Neutrophil (primary cell): ENCODE measurements around the gene PDIA5.

Experiments
- H3K27ac ChIP-seq: fragments of 200-600 bp; sonication (generic); 2 replicates; pipeline ENCODE4 v1.5.1; 2016; ENCODE audit warnings: mild to moderate bottlenecking, moderate library complexity
- H3K27me3 ChIP-seq: fragments of 200-600 bp; sonication (generic); 2 replicates; pipeline ENCODE4 v1.6.0; 2016; ENCODE audit warnings: mild to moderate bottlenecking
- H3K36me3 ChIP-seq: fragments of 200-600 bp; sonication (generic); 2 replicates; pipeline ENCODE4 v1.5.1; 2017
- H3K4me1 ChIP-seq, 2 experiments: fragments of 200-600 bp in 1 of 2; sonication (generic) in 1 of 2; 1 replicate in 1 of 2; 2 replicates in 1 of 2; pipeline versions ENCODE4 v1.5.1 to v1.6.1; 2013 to 2016; ENCODE audit warnings: low read depth in 1 of 2, low read length in 1 of 2, mild to moderate bottlenecking in 1 of 2, moderate library complexity in 1 of 2; ENCODE audit not compliant: control insufficient read depth in 1 of 2, insufficient read depth in 1 of 2
- H3K4me3 ChIP-seq, 2 experiments: fragments of 200-600 bp in 1 of 2; sonication (generic) in 1 of 2; 1 replicate in 1 of 2; 2 replicates in 1 of 2; pipeline ENCODE4 v1.5.1; 2013 to 2016; ENCODE audit warnings: low read depth in 1 of 2, low read length in 1 of 2, mild to moderate bottlenecking in 1 of 2, moderate library complexity in 1 of 2
- H3K9me3 ChIP-seq: fragments of 200-600 bp; sonication (generic); 2 replicates; pipeline ENCODE4 v1.5.1; 2016
- TF ChIP-seq, protein P1 (sequence below): fragments of 200-600 bp; sonication (generic); IDR thresholded peaks from 2 replicates; pipeline ENCODE4 v1.5.1; 2016; ENCODE audit warnings: antibody characterized with exemption

Gene PDIA5

DNA sequence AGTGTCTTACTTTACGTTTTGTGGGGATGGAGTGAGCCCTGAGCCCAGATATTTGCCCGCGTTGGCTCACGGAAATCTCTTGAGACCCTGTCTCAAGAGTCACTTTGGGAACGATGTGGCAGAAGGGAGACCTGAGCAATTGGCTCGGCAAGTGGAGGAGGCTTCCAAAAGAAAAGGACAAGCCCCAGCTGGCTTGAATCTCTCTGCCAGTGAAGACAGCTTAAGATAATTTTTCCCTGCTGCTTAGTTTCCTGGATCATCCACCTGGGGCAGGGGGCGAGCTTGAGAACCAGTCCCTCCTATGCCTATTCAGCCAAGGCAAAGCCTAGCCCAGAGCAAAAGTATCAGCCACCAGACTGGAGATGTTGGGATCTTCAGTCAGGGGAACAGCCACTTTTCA lies 135.6 kb downstream of the PDIA5 start:
- H3K36me3 ChIP-seq, result no peaks in the 10 kb centered on the region
- TF ChIP-seq, protein P1, sequence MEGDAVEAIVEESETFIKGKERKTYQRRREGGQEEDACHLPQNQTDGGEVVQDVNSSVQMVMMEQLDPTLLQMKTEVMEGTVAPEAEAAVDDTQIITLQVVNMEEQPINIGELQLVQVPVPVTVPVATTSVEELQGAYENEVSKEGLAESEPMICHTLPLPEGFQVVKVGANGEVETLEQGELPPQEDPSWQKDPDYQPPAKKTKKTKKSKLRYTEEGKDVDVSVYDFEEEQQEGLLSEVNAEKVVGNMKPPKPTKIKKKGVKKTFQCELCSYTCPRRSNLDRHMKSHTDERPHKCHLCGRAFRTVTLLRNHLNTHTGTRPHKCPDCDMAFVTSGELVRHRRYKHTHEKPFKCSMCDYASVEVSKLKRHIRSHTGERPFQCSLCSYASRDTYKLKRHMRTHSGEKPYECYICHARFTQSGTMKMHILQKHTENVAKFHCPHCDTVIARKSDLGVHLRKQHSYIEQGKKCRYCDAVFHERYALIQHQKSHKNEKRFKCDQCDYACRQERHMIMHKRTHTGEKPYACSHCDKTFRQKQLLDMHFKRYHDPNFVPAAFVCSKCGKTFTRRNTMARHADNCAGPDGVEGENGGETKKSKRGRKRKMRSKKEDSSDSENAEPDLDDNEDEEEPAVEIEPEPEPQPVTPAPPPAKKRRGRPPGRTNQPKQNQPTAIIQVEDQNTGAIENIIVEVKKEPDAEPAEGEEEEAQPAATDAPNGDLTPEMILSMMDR, result no peak
- peak overlapping the region; percentile 53 for H3K27ac ChIP-seq
- H3K27me3 ChIP-seq, result no peaks in the 10 kb centered on the region
- H3K4me3 ChIP-seq, result peak overlapping the region; percentile 72 to 88
- H3K9me3 ChIP-seq, result no peaks in the 10 kb centered on the region
- peaks cover 9 to 11% of the 10 kb centered on the region in 2 experiments for H3K4me1 ChIP-seq
